Loucy (cell line): Measurements from ENCODE around the gene GRIA3.

Source experiments
- EZH2phosphoT487 ChIP-seq: fragments of 200-600 bp; IDR thresholded peaks from 2 replicates; pipeline ENCODE4 v1.6.1; 2018; ENCODE audit warnings: antibody characterized with exemption, mild to moderate bottlenecking, moderate library complexity, borderline replicate concordance
- TF ChIP-seq, protein P1 (sequence below): fragments of 200-600 bp; sonication (generic); conservative IDR thresholded peaks from 2 replicates; pipeline ENCODE4 v1.5.1; 2014; ENCODE audit warnings: mild to moderate bottlenecking, antibody characterized with exemption, low read length

DNA sequence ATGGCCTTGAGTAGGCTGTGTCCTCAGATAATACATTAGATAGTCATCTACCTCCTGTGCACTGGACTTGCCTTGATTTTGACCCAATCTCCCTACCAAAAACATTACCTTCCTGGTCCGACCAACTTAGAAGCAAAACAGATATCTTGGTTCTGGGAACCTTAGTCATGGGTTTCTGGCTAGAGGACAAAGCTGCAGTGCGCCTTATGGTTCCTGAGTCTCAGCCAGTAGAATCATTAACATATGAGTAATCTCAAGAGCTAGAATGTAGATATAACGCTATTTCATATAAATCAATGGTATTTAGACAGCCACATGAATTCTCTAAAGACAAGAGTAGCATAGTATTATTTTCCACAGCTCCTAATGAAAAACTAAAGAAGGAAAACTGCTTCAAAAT, 83.1 kb downstream of the GRIA3 start:
- TF ChIP-seq, protein P1, sequence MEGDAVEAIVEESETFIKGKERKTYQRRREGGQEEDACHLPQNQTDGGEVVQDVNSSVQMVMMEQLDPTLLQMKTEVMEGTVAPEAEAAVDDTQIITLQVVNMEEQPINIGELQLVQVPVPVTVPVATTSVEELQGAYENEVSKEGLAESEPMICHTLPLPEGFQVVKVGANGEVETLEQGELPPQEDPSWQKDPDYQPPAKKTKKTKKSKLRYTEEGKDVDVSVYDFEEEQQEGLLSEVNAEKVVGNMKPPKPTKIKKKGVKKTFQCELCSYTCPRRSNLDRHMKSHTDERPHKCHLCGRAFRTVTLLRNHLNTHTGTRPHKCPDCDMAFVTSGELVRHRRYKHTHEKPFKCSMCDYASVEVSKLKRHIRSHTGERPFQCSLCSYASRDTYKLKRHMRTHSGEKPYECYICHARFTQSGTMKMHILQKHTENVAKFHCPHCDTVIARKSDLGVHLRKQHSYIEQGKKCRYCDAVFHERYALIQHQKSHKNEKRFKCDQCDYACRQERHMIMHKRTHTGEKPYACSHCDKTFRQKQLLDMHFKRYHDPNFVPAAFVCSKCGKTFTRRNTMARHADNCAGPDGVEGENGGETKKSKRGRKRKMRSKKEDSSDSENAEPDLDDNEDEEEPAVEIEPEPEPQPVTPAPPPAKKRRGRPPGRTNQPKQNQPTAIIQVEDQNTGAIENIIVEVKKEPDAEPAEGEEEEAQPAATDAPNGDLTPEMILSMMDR, result no peak
- TF ChIP-seq EZH2phosphoT487, result no peak
